Upper lobe of left lung (tissue), 4 donors: ENCODE results near the gene MPG.

Experiments
- CTCF ChIP-seq, 6 experiments: fragments of 450-650 bp in 4 of 6; fragments of 200-600 bp in 2 of 6; sonication (generic) in 2 of 6; IDR thresholded peaks; one replicate each; pipeline ENCODE4 v1.5.1; 2016 to 2019; ENCODE audit warnings: antibody characterized with exemption in 6 of 6
- POLR2A ChIP-seq, 4 donors: fragments of 450-650 bp; IDR thresholded peaks; one replicate each; pipeline ENCODE4 v1.5.1; 2016 to 2017; ENCODE audit warnings: antibody characterized with exemption in 4 of 4, mild to moderate bottlenecking in 2 of 4

- no peak for TF ChIP-seq POLR2A (IDR thresholded peaks at IDR 0.05)
- no peak for TF ChIP-seq CTCF (IDR thresholded peaks at IDR 0.05)
These were observed 11.5 kb upstream of the MPG start for GRCh38 chr16:66309-67182.
